OCI-LY7 (cell line): ENCODE measurements around the gene ACACB. TPM values are rescaled to one million over a fixed set of nuclear protein-coding genes. Genes with fewer than 3 reads are reported as not detected.

Experiments
- BruUV-seq: library from RNA; stranded (reverse); fragments of 400-500 nt; replicated peaks from 2 replicates; lab custom pipeline; 2021; lab: Mats Ljungman, UMichigan
- CTCF ChIA-PET: fragments of 300-600 bp; sonication (Branson Sonifier 250); formaldehyde crosslinking; loops from one replicate; lab custom pipeline; 2022; ENCODE audit warnings: antibody characterized with exemption; ENCODE audit not compliant: unreplicated experiment; lab: Charles Lee
- POLR2A ChIA-PET: fragments of 300-600 bp; sonication (Branson Sonifier 250); formaldehyde crosslinking; loops from one replicate; lab custom pipeline; 2022; ENCODE audit warnings: antibody characterized with exemption; lab: Charles Lee
- DNase-seq: peaks from one replicate; pipeline ENCODE4 v3.0.0-alpha.2; 2015; ENCODE audit warnings: low spot score
- H2AFZ ChIP-seq: fragments of 200-600 bp; sonication (generic), shearing (Covaris generic); 2 replicates; pipeline ENCODE4 v1.6.1; 2014; ENCODE audit warnings: mild to moderate bottlenecking, antibody characterized with exemption, low read length, moderate library complexity
- H3K27ac ChIP-seq: fragments of 200-600 bp; sonication (generic); 2 replicates; pipeline ENCODE4 v1.5.1; 2014; ENCODE audit warnings: mixed run types, low read depth, mild to moderate bottlenecking, moderate library complexity, low read length, inconsistent platforms; ENCODE audit not compliant: poor library complexity, severe bottlenecking
- H3K36me3 ChIP-seq: fragments of 200-600 bp; sonication (generic); 2 replicates; pipeline ENCODE4 v1.6.1; 2014; ENCODE audit warnings: mild to moderate bottlenecking, antibody characterized with exemption, low read length, moderate library complexity, mixed read lengths; ENCODE audit not compliant: insufficient read depth
- H3K4me1 ChIP-seq: fragments of 200-600 bp; sonication (generic); 2 replicates; pipeline ENCODE4 v1.5.1; 2014; ENCODE audit warnings: mild to moderate bottlenecking, low read length; ENCODE audit not compliant: insufficient read depth, poor library complexity, severe bottlenecking
- H3K4me2 ChIP-seq: fragments of 200-600 bp; sonication (generic); 2 replicates; pipeline ENCODE4 v1.6.1; 2014; ENCODE audit warnings: mild to moderate bottlenecking, low read length
- H3K4me3 ChIP-seq: fragments of 200-600 bp; sonication (generic); 2 replicates; pipeline ENCODE4 v1.5.1; 2014; ENCODE audit warnings: mild to moderate bottlenecking, low read depth, low read length; ENCODE audit not compliant: poor library complexity, severe bottlenecking
- H3K79me2 ChIP-seq: fragments of 200-600 bp; sonication (generic); 2 replicates; pipeline ENCODE4 v1.6.1; 2016; ENCODE audit warnings: low read depth, mild to moderate bottlenecking, low read length, moderate library complexity, mixed read lengths; ENCODE audit not compliant: insufficient read depth
- H3K9me2 ChIP-seq: fragments of 200-600 bp; sonication (generic); 2 replicates; pipeline ENCODE4 v1.6.1; 2016; ENCODE audit warnings: mild to moderate bottlenecking, low read length, mixed read lengths; ENCODE audit not compliant: insufficient read depth
- H3K9me3 ChIP-seq: fragments of 200-600 bp; sonication (generic); 2 replicates; pipeline ENCODE4 v1.6.1; 2014; ENCODE audit warnings: mild to moderate bottlenecking, mixed run types, low read length, mixed read lengths
- H4K20me1 ChIP-seq: fragments of 200-600 bp; sonication (generic); 2 replicates; pipeline ENCODE4 v1.6.1; 2014; ENCODE audit warnings: mild to moderate bottlenecking, antibody characterized with exemption, low read length, moderate library complexity, mixed read lengths; ENCODE audit not compliant: insufficient read depth
- CTCF ChIP-seq: fragments of 200-600 bp; sonication (generic); conservative IDR thresholded peaks from 2 replicates; pipeline ENCODE4 v1.5.1; 2014; ENCODE audit warnings: mild to moderate bottlenecking, antibody characterized with exemption, low read length, moderate library complexity, mixed read lengths
- EZH2phosphoT487 ChIP-seq: fragments of 200-600 bp; sonication (generic); IDR thresholded peaks from 2 replicates; pipeline ENCODE4 v1.6.1; 2018; ENCODE audit warnings: low read depth, borderline replicate concordance, mild to moderate bottlenecking, mixed run types, antibody characterized with exemption, low read length, moderate library complexity, mixed read lengths
- intact Hi-C: fragments of 100-400 bp; cut with micrococcal nuclease; formaldehyde crosslinking; loops from one replicate; pipeline ENCODE4 v1.10.0; 2022; ENCODE audit not compliant: unreplicated experiment
- total RNA-seq, 2 experiments: library from RNA; depleted of rRNA in 1 of 2; stranded (reverse); fragments of >200 nt in 1 of 2; shearing (Covaris generic) in 1 of 2; gene quantifications; 2 replicates each; pipeline ENCODE4 v1.2.3, GENCODE V29; 2014 to 2022

Gene ACACB
- total RNA-seq, 2 experiments from 2014 or later, result 19.7 to 45.1 TPM

GRCh38 chr12:109289004-109289403 is 172.6 kb downstream of the ACACB start:
- TF ChIP-seq EZH2phosphoT487 (no peak), CTCF (no peak)
- DNase-seq, result no peak
- H2AFZ ChIP-seq, result no peak overlapping the region
- no peak overlapping the region for H3K4me3 ChIP-seq
- ChIA-PET POLR2A (interaction anchor here (0.6 kb wide), 1 partner anchor 49 kb away, joined by 3 read pairs; no protein-coding TSS in a partner anchor), CTCF (no interaction called here)
- H3K36me3 ChIP-seq, result no peaks in the 10 kb centered on the region
- H3K27ac ChIP-seq, result no peak overlapping the region
- H4K20me1 ChIP-seq, result no peaks in the 10 kb centered on the region
- H3K4me1 ChIP-seq, result no peaks in the 10 kb centered on the region
- intact Hi-C loops, result no loop called here
- no peak overlapping the region for H3K4me2 ChIP-seq
- no peaks in the 10 kb centered on the region for H3K79me2 ChIP-seq
- H3K9me2 ChIP-seq, result no peaks in the 10 kb centered on the region
- no TSS peak for BruUV-seq
- H3K9me3 ChIP-seq, result no peaks in the 10 kb centered on the region

- no peak overlapping the region for H3K4me3 ChIP-seq
- no TSS peak for BruUV-seq
- ChIA-PET POLR2A (no interaction called here), CTCF (no interaction called here)
- no peak overlapping the region for H3K27ac ChIP-seq
- H3K36me3 ChIP-seq, result no peaks in the 10 kb centered on the region
- no peak for DNase-seq
- no peak overlapping the region for H3K4me2 ChIP-seq
- no peaks in the 10 kb centered on the region for H3K4me1 ChIP-seq
- no peaks in the 10 kb centered on the region for H3K9me3 ChIP-seq
- TF ChIP-seq EZH2phosphoT487, result no peak
- no peak for TF ChIP-seq CTCF
- intact Hi-C loops, result no loop called here
- H4K20me1 ChIP-seq, result no peaks in the 10 kb centered on the region
- H3K9me2 ChIP-seq, result no peaks in the 10 kb centered on the region
- H2AFZ ChIP-seq, result no peak overlapping the region
- H3K79me2 ChIP-seq, result no peaks in the 10 kb centered on the region
These were observed 173.2 kb downstream of the ACACB start for GRCh38 chr12:109289551-109289950.

- no peaks in the 10 kb centered on the region for H3K36me3 ChIP-seq
- H3K79me2 ChIP-seq, result no peaks in the 10 kb centered on the region
- no peaks in the 10 kb centered on the region for H4K20me1 ChIP-seq
- H3K4me1 ChIP-seq, result no peaks in the 10 kb centered on the region
- H3K9me2 ChIP-seq, result no peaks in the 10 kb centered on the region
- ChIA-PET CTCF (no interaction called here), POLR2A (no interaction called here)
- H3K9me3 ChIP-seq, result no peaks in the 10 kb centered on the region
- H2AFZ ChIP-seq, result no peak overlapping the region
- H3K4me3 ChIP-seq, result no peak overlapping the region
- H3K4me2 ChIP-seq, result no peak overlapping the region
- no peak for DNase-seq
- BruUV-seq, result no TSS peak
- H3K27ac ChIP-seq, result no peak overlapping the region
- intact Hi-C loops, result no loop called here
- no peak for TF ChIP-seq EZH2phosphoT487
- no peak for TF ChIP-seq CTCF
These were observed 173.7 kb downstream of the ACACB start for GRCh38 chr12:109290061-109290460.
